GM06990 (cell line): ENCODE results near the gene SPINT4.

Source experiments
- DNase-seq: peaks from one replicate; pipeline ENCODE4 v3.0.0-alpha.2; 2011; ENCODE audit not compliant: insufficient read length; ENCODE audit errors: extremely low read depth
- H3K27me3 ChIP-seq: replicated peaks from 2 replicates; pipeline ENCODE4 v1.6.0; 2011; ENCODE audit warnings: low read length; ENCODE audit not compliant: control insufficient read depth, insufficient read depth
- H3K36me3 ChIP-seq: 2 replicates; pipeline ENCODE4 v1.5.1; 2011; ENCODE audit warnings: low read length; ENCODE audit not compliant: control insufficient read depth, insufficient read depth
- H3K4me3 ChIP-seq: replicated peaks from 2 replicates; pipeline ENCODE4 v1.5.1; 2011; ENCODE audit warnings: low read depth, mild to moderate bottlenecking, control low read depth, low read length
- CTCF ChIP-seq: IDR thresholded peaks from 2 replicates; pipeline ENCODE4 v1.5.1; 2011; ENCODE audit warnings: low read length, control low read depth, mild to moderate bottlenecking, inconsistent platforms; ENCODE audit not compliant: insufficient read depth, poor library complexity, severe bottlenecking

The SPINT4 gene

GRCh38 chr20:45732199-45732598 is 10.1 kb downstream of the SPINT4 start:
- TF ChIP-seq CTCF = no peak
- no peaks in the 10 kb centered on the region for H3K27me3 ChIP-seq
- DNase-seq = no peak

GRCh38 chr20:45735552-45735951 is 13.4 kb downstream of the SPINT4 start:
- no peaks in the 10 kb centered on the region for H3K36me3 ChIP-seq
- no peaks in the 10 kb centered on the region for H3K27me3 ChIP-seq
- TF ChIP-seq CTCF = no peak
- H3K4me3 ChIP-seq = no peak overlapping the region
- no peak for DNase-seq

More at GRCh38 chr20:45732199-45732598, 10.1 kb downstream of the SPINT4 start:
- no peaks in the 10 kb centered on the region for H3K36me3 ChIP-seq
- no peak overlapping the region for H3K4me3 ChIP-seq

GRCh38 chr20:45735988-45736387 is 13.8 kb downstream of the SPINT4 start:
- no peaks in the 10 kb centered on the region for H3K36me3 ChIP-seq
- TF ChIP-seq CTCF = no peak
- no peak for DNase-seq
- H3K27me3 ChIP-seq = no peaks in the 10 kb centered on the region
- H3K4me3 ChIP-seq = no peak overlapping the region

GRCh38 chr20:45742596-45742995 is 20.4 kb downstream of the SPINT4 start:
- DNase-seq = no peak
- no peaks in the 10 kb centered on the region for H3K27me3 ChIP-seq
- no peaks in the 10 kb centered on the region for H3K36me3 ChIP-seq
- TF ChIP-seq CTCF = no peak
- no peak overlapping the region for H3K4me3 ChIP-seq

- DNase-seq = no peak
- Histone ChIP-seq H3K27me3 (no peaks in the 10 kb centered on the region), H3K4me3 (no peak overlapping the region), H3K36me3 (no peaks in the 10 kb centered on the region)
- no peak for TF ChIP-seq CTCF
These were observed 22.9 kb downstream of the SPINT4 start for GRCh38 chr20:45745015-45745414.

GRCh38 chr20:45751721-45752120 is 29.6 kb downstream of the SPINT4 start:
- Histone ChIP-seq H3K36me3 (no peaks in the 10 kb centered on the region), H3K4me3 (no peak overlapping the region), H3K27me3 (no peaks in the 10 kb centered on the region)
- TF ChIP-seq CTCF = no peak
- DNase-seq = no peak
